Psoas muscle (tissue), 8 donors: ENCODE measurements around the gene FGFRL1. TPM values are rescaled to one million over a fixed set of nuclear protein-coding genes. Genes with fewer than 3 reads are reported as not detected.

Source experiments
- ATAC-seq, 4 donors: fragments of 200-7000 bp; cut with Tn5 transposase; one replicate each; pipeline ENCODE4 v1.9.1; 2020; ENCODE audit warnings: moderate library complexity in 3 of 4, mild to moderate bottlenecking in 2 of 4
- DNase-seq, 2 donors: peaks; one replicate each; pipeline ENCODE4 v3.0.0-alpha.2; 2020
- H3K27ac ChIP-seq: fragments of 200-600 bp; one replicate; pipeline ENCODE4 v1.8.0; 2022
- H3K27me3 ChIP-seq, 3 donors: fragments of 200-600 bp in 1 of 3; one replicate each; pipeline versions ENCODE4 v1.6.1 to v1.8.0; 2013 to 2022; ENCODE audit warnings: low read length in 2 of 3, mild to moderate bottlenecking in 2 of 3, moderate library complexity in 1 of 3; ENCODE audit not compliant: insufficient read depth in 3 of 3
- H3K36me3 ChIP-seq, 2 donors: fragments of 200-600 bp in 1 of 2; one replicate each; pipeline versions ENCODE4 v1.6.1 to v1.8.0; 2013 to 2022; ENCODE audit warnings: low read depth in 1 of 2, mild to moderate bottlenecking in 1 of 2, moderate library complexity in 1 of 2; ENCODE audit not compliant: insufficient read depth in 1 of 2
- H3K4me1 ChIP-seq: fragments of 200-600 bp; one replicate; pipeline ENCODE4 v1.8.0; 2022
- H3K4me3 ChIP-seq: fragments of 200-600 bp; one replicate; pipeline ENCODE4 v1.8.0; 2022; ENCODE audit warnings: mild to moderate bottlenecking
- H3K9me3 ChIP-seq: fragments of 200-600 bp; one replicate; pipeline ENCODE4 v1.8.0; 2022
- CTCF ChIP-seq: fragments of 200-600 bp; IDR thresholded peaks from one replicate; pipeline ENCODE4 v1.8.0; 2022; ENCODE audit warnings: antibody characterized with exemption
- WGBS, 3 donors: extraction: QIAGEN DNeasy Blood & Tissue Kit; methylation state at CpG; one replicate each; pipeline versions ENCODE4 v1.1.6 to v1.1.7; 2013; 5-methylcytosine and 5-hydroxymethylcytosine counted together
- intact Hi-C, 2 donors: fragments of 100-400 bp; cut with DNase I; formaldehyde crosslinking; loops; one replicate each; pipeline versions ENCODE4 v1.11.0 to v1.14.2; 2022
- polyA plus RNA-seq, 3 donors: library from polyadenylated mRNA; stranded (reverse); fragments of 200-250 nt; gene quantifications; one replicate each; pipeline ENCODE4 v1.2.3, GENCODE V29; 2013
- total RNA-seq, 4 donors: library from RNA; stranded (reverse); fragmentation: NEBNext Ultra II Directional in 2 of 4; extraction: Animal tissue kit (Norgen Biotek cat#: 25700) in 2 of 4; gene quantifications; one replicate each; pipeline versions ENCODE4 v1.2.1 to v1.2.4, GENCODE V29; 2021 to 2023
- donor health status: healthy with polysubstance abuse.
- donor health status: DM: no; HTN: no; CAD: no; lungs with moderate emphysema.
- donor health status: Bipolar disorder and iron deficiency.
- donor health status: healthy.
- donor health status: DM: yes; HTN: yes; CAD: no.
- donor health status: DM: no; HTN: no; CAD: no.
- donor health status: DM: no; HTN: no; CAD: no.
- donor health status: DM: yes; HTN: yes; CAD: no.

FGFRL1 gene
- total and polyA plus RNA-seq, 7 donors = 9.8 to 41.2 (median 15.5) TPM

- Histone ChIP-seq H3K9me3 (no peaks in the 10 kb centered on the region), H3K27ac (no peak overlapping the region), H3K27me3 (no peaks in the 10 kb centered on the region), H3K36me3 (no peaks in the 10 kb centered on the region), H3K4me1 (no peaks in the 10 kb centered on the region), H3K4me3 (no peak overlapping the region)
- TF ChIP-seq CTCF = no peak
- WGBS, 3 donors = 91 to 95% (median 95%) methylated on average over 41 to 46 of the region's 46 CpGs
- ATAC-seq (no peak), DNase-seq (no peak)
- intact Hi-C loops = no loop called here
Observed at GRCh38 chr4:1022051-1022738, 10.8 kb downstream of the FGFRL1 start.

GRCh38 chr4:1022739-1023066 lies 11.3 kb downstream of the FGFRL1 start:
- DNase-seq = no peak
- Histone ChIP-seq H3K36me3 (no peaks in the 10 kb centered on the region), H3K27ac (no peak overlapping the region), H3K27me3 (no peaks in the 10 kb centered on the region), H3K4me3 (no peak overlapping the region), H3K9me3 (no peaks in the 10 kb centered on the region), H3K4me1 (no peaks in the 10 kb centered on the region)
- ATAC-seq = no peak
- intact Hi-C loops = no loop called here
- WGBS, 3 donors = 84 to 88% (median 86%) methylated on average over 19 of the region's 19 CpGs
- no peak for TF ChIP-seq CTCF

- Histone ChIP-seq H3K9me3 (no peaks in the 10 kb centered on the region), H3K27me3 (no peaks in the 10 kb centered on the region), H3K27ac (no peak overlapping the region), H3K36me3 (no peaks in the 10 kb centered on the region), H3K4me1 (no peaks in the 10 kb centered on the region), H3K4me3 (no peak overlapping the region)
- no peak for TF ChIP-seq CTCF
- ATAC-seq (no peak), DNase-seq (no peak)
- intact Hi-C loops = no loop called here
- 82 to 92% (median 91%) methylated on average over 16 to 20 of the region's 20 CpGs for WGBS, 3 donors
Observed at GRCh38 chr4:1023075-1023640, 11.7 kb downstream of the FGFRL1 start.

- H3K4me3 ChIP-seq = no peak overlapping the region
- DNase-seq = no peak
- H3K36me3 ChIP-seq = no peaks in the 10 kb centered on the region
- H3K27ac ChIP-seq = no peak overlapping the region
- no peak for ATAC-seq
- H3K4me1 ChIP-seq = no peaks in the 10 kb centered on the region
- WGBS, 3 donors = 97 to 98% (median 97%) methylated on average over 75 to 83 of the region's 83 CpGs
- no peak for TF ChIP-seq CTCF
- no peaks in the 10 kb centered on the region for H3K9me3 ChIP-seq
- intact Hi-C loops = no loop called here
- peaks cover 0 to 7% (median 0%) of the 10 kb centered on the region in 3 donors for H3K27me3 ChIP-seq
Observed at GRCh38 chr4:1023895-1024740, 12.7 kb downstream of the FGFRL1 start.
